Measurements from ENCODE around the gene PACRGL.

DNA sequence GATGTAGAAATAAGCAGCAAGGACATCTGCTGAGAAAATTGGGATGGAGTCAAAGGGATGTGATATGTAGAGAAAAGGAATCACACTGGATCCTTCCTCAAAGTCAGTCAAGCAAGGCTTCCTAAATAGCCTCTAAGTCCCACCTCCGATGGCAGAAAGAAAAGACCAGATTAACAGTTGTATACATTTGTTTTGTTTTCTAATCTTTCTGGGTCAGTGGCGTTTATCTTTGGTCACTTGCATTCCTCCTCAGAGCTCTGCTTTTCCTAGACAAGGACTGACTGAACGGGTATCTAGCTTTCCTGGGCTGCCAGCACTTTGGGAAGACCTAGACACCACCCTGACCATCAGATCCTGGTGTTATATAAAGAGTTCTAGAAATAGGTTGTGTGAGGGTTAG is 23.2 kb downstream of the PACRGL start:
- TF ChIP-seq, protein P1, sequence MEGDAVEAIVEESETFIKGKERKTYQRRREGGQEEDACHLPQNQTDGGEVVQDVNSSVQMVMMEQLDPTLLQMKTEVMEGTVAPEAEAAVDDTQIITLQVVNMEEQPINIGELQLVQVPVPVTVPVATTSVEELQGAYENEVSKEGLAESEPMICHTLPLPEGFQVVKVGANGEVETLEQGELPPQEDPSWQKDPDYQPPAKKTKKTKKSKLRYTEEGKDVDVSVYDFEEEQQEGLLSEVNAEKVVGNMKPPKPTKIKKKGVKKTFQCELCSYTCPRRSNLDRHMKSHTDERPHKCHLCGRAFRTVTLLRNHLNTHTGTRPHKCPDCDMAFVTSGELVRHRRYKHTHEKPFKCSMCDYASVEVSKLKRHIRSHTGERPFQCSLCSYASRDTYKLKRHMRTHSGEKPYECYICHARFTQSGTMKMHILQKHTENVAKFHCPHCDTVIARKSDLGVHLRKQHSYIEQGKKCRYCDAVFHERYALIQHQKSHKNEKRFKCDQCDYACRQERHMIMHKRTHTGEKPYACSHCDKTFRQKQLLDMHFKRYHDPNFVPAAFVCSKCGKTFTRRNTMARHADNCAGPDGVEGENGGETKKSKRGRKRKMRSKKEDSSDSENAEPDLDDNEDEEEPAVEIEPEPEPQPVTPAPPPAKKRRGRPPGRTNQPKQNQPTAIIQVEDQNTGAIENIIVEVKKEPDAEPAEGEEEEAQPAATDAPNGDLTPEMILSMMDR (IDR thresholded peaks at IDR 0.05; ENCODE audit: insufficient read depth, low read length, poor library complexity, severe bottlenecking): no peak
- no peak for TF ChIP-seq EZH2phosphoT487 (conservative IDR thresholded peaks at IDR 0.05; ENCODE audit: low read length)

Data from SU-DHL-6 (cell line).